K562 (cell line): ENCODE data around the gene COL1A1. TPM values are rescaled to one million over a fixed set of nuclear protein-coding genes. Genes with fewer than 3 reads are reported as not detected.

Experiments
- FOXJ3 ChIP-seq: sonication (generic); formaldehyde crosslinking; IDR thresholded peaks from 2 replicates; pipeline ENCODE4 v1.4.0; 2020; ENCODE audit warnings: mild to moderate bottlenecking, missing genetic modification reagents
- GTF2F1 ChIP-seq: IDR thresholded peaks from 2 replicates; pipeline ENCODE4 v1.6.1; 2011; ENCODE audit warnings: low read depth, low read length, improper control_type of control experiment
- LEF1 ChIP-seq: fragments of 450-650 bp; IDR thresholded peaks from 2 replicates; pipeline ENCODE4 v1.6.1; 2016; ENCODE audit warnings: mild to moderate bottlenecking
- NBN ChIP-seq: fragments of 450-650 bp; IDR thresholded peaks from 2 replicates; pipeline ENCODE4 v1.6.1; 2016; ENCODE audit warnings: low read depth, mild to moderate bottlenecking
- NCOA6 ChIP-seq: fragments of 450-650 bp; IDR thresholded peaks from 2 replicates; pipeline ENCODE4 v1.6.1; 2017; ENCODE audit warnings: mild to moderate bottlenecking
- NFE2 ChIP-seq: IDR thresholded peaks from 2 replicates; pipeline ENCODE4 v1.6.1; 2014; ENCODE audit warnings: antibody characterized with exemption, low read depth
- OTX1 ChIP-seq: fragments of 450-650 bp; formaldehyde crosslinking; IDR thresholded peaks from 2 replicates; pipeline ENCODE4 v1.4.0; 2022; ENCODE audit warnings: mild to moderate bottlenecking
- RCOR1 ChIP-seq, 2 experiments: IDR thresholded peaks; 2 replicates each; pipeline ENCODE4 v1.6.1; 2012; ENCODE audit warnings: low read depth in 2 of 2, low read length in 2 of 2, borderline replicate concordance in 1 of 2, improper control_type of control experiment in 1 of 2
- REST ChIP-seq, 2 experiments: fragments of 450-650 bp; formaldehyde crosslinking in 1 of 2; IDR thresholded peaks; 2 replicates each; pipeline versions ENCODE4 v1.4.0 to v1.6.1; 2014 to 2020; ENCODE audit warnings: mild to moderate bottlenecking in 2 of 2, borderline replicate concordance in 1 of 2, low read depth in 1 of 2
- RUNX1 ChIP-seq: sonication (generic); IDR thresholded peaks from 2 replicates; pipeline ENCODE4 v1.6.1; 2016; ENCODE audit warnings: antibody characterized with exemption, low read depth
- SP1 ChIP-seq: sonication (generic); formaldehyde crosslinking; IDR thresholded peaks from 2 replicates; pipeline ENCODE4 v1.8.1; 2022; ENCODE audit warnings: mild to moderate bottlenecking, missing genetic modification reagents
- TBL1XR1 ChIP-seq, 2 experiments: IDR thresholded peaks; 2 replicates each; pipeline ENCODE4 v1.6.1; 2012; ENCODE audit warnings: improper control_type of control experiment in 2 of 2, low read length in 2 of 2, mild to moderate bottlenecking in 1 of 2
- THRA ChIP-seq: fragments of 450-650 bp; IDR thresholded peaks from 2 replicates; pipeline ENCODE4 v1.6.1; 2017; ENCODE audit warnings: mild to moderate bottlenecking, moderate library complexity
- ZNF589 ChIP-seq: fragments of 200-800 bp; sonication (Bioruptor generic); IDR thresholded peaks from 2 replicates; pipeline ENCODE4 v1.6.1; 2016; ENCODE audit warnings: low read depth, missing genetic modification characterization, missing compliant biosample characterization
- ZNF655 ChIP-seq: fragments of 250-450 bp; sonication (Bioruptor Pico); IDR thresholded peaks from 2 replicates; pipeline ENCODE4 v1.5.0; 2021
- polyA plus RNA-seq, 8 experiments: library from polyadenylated mRNA; depleted of rRNA in 4 of 8; stranded (reverse) in 5 of 8; unstranded in 3 of 8; fragments of >200 nt; fragmentation: Nextera tagmentation in 2 of 8; fragmentation: Illumina TruSeq in 1 of 8; extraction: Ambion mirVana in 2 of 8; extraction: Trizol in 1 of 8; gene quantifications; 2 replicates each; pipeline versions ENCODE4 v1.2.1 to v1.2.3, GENCODE V29; 2011 to 2014; ENCODE audit warnings: inconsistent platforms in 1 of 8, missing spikeins in 1 of 8
- total RNA-seq, 7 experiments: library from RNA; depleted of rRNA in 6 of 7; stranded (reverse); fragments of >200 nt in 6 of 7; fragmentation: Illumina TruSeq in 2 of 7; extraction: Trizol in 2 of 7; gene quantifications; 2 replicates each; pipeline versions ENCODE4 v1.2.1 to v1.2.3, GENCODE V29; 2011 to 2021; ENCODE audit warnings: low replicate concordance in 1 of 7

The COL1A1 gene
- total and polyA plus RNA-seq, 9 of the 15 experiments (the other 6 are each of a cell fraction or from before 2014, with no cell fraction given) = 0.04 to 3.4 (median 0.18) TPM

- peak; percentile 96 for TF ChIP-seq REST (IDR thresholded peaks at IDR 0.05; ENCODE audit: borderline replicate concordance)
- 0 out of 2 replicates have a peak, but pooled peaks have one; percentile 49 for TF ChIP-seq REST (CRISPR knock-in tag; IDR thresholded peaks at IDR 0.05; ENCODE audit: low read depth)
- peak in 1 of 2 experiments; percentile 22; a peak in 1 of 4 replicates for TF ChIP-seq TBL1XR1 (IDR thresholded peaks at IDR 0.05; ENCODE audit: low read length in 2 of 2)
- TF ChIP-seq RUNX1 = no peak
- TF ChIP-seq GTF2F1 = no peak
- TF ChIP-seq RCOR1 (IDR thresholded peaks at IDR 0.05; ENCODE audit: borderline replicate concordance in 1 of 2, low read depth in 2 of 2, low read length in 2 of 2) = 0 out of 4 replicates have a peak, but pooled peaks of 1 of the 2 experiments have one; percentile 14
- TF ChIP-seq NCOA6 = peak; percentile 57
- no peak for TF ChIP-seq ZNF655 (CRISPR knock-in tag)
- no peak for TF ChIP-seq ZNF589 (CRISPR knock-in tag)
- TF ChIP-seq OTX1 (CRISPR knock-in tag) = no peak
- TF ChIP-seq THRA = no peak
- TF ChIP-seq LEF1 = no peak
- no peak for TF ChIP-seq FOXJ3
- peak; percentile 86 for TF ChIP-seq SP1 (CRISPR knock-in tag)
- no peak for TF ChIP-seq NFE2
- 0 out of 2 replicates have a peak, but pooled peaks have one; percentile 38 for TF ChIP-seq NBN
Measured at GRCh38 chr17:50200457-50201275, 765 bp downstream of the COL1A1 start (continued).
